ENCODE measurements around the gene HMMR. TPM values are rescaled to one million over a fixed set of nuclear protein-coding genes. Genes with fewer than 3 reads are reported as not detected.
"Not testable (repeated sequence)": the region's sequence is repeated elsewhere in the genome, so short reads cannot be mapped to it uniquely, and the experiment has no call there.

The HMMR gene
- total and polyA plus RNA-seq, 2 donors from 2014 or later: 0.58 to 0.91 TPM

DNA sequence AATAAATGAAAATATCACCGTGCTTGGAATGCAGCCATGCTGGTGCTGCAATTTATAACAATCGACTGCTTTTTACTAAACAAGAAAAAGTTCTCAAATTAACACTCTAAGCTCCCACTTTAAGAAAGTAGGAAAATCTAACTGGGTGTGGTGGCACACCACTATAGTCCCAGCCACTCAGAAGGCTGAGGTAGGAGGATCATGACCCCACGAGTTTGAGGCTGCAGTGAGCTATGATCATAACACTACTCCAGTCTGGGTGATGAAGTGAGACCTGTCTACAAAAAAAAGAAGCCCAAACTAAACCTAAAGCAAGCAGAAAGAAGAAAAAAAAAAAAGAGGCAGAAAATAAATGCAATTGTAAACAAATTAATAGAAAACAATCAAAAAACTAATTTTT lies 12.6 kb upstream of the HMMR start:
- Histone ChIP-seq H3K36me3 (ENCODE audit: control insufficient read depth in 2 of 3, insufficient read depth in 3 of 3, low read length in 3 of 3) (peaks cover 11 to 49% (median 13%) of the 10 kb centered on the region in 3 donors), H3K27me3 (ENCODE audit: control insufficient read depth, insufficient read depth, low read length) (no peaks in the 10 kb centered on the region), H3K9ac (ENCODE audit: low read length in 3 of 3) (no peak overlapping the region), H3K27ac (ENCODE audit: low read depth in 2 of 2, low read length in 2 of 2) (no peak overlapping the region), H3K9me3 (ENCODE audit: control insufficient read depth in 2 of 3, insufficient read depth in 1 of 3, low read length in 3 of 3) (no peaks in the 10 kb centered on the region), H3K4me1 (ENCODE audit: control insufficient read depth in 2 of 3, insufficient read depth in 2 of 3, low read depth in 1 of 3, low read length in 3 of 3) (no peaks in the 10 kb centered on the region), H3K4me3 (ENCODE audit: low read length in 3 of 3) (no peak overlapping the region)
- no peak for FAIRE-seq
- intact Hi-C loops (cut with DNase I): no loop called here
- DNase-seq: no peak
- TF ChIP-seq, protein P1, sequence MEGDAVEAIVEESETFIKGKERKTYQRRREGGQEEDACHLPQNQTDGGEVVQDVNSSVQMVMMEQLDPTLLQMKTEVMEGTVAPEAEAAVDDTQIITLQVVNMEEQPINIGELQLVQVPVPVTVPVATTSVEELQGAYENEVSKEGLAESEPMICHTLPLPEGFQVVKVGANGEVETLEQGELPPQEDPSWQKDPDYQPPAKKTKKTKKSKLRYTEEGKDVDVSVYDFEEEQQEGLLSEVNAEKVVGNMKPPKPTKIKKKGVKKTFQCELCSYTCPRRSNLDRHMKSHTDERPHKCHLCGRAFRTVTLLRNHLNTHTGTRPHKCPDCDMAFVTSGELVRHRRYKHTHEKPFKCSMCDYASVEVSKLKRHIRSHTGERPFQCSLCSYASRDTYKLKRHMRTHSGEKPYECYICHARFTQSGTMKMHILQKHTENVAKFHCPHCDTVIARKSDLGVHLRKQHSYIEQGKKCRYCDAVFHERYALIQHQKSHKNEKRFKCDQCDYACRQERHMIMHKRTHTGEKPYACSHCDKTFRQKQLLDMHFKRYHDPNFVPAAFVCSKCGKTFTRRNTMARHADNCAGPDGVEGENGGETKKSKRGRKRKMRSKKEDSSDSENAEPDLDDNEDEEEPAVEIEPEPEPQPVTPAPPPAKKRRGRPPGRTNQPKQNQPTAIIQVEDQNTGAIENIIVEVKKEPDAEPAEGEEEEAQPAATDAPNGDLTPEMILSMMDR (IDR thresholded peaks at IDR 0.05; ENCODE audit: borderline replicate concordance, extremely low read depth, insufficient read depth): no peak

DNA sequence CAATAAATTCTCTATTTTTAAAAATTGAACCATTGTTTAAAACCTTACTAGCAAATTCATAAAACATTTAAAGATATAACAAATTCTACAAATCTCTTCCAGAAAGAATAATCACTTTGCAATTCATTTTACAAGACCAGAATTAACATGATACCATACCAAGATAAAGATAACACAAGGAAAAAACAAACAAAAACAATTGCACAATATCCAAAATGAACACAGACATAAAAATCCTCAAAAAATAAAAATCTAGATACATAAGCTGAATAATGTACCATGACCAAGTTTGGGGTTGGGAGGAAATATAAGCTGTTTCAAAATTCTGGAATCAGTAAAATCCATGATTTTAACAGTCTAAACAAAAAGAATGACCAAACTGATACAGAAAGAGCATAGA lies 11.9 kb upstream of the HMMR start:
- Histone ChIP-seq H3K27ac (ENCODE audit: low read depth in 2 of 2, low read length in 2 of 2) (no peak overlapping the region), H3K36me3 (ENCODE audit: control insufficient read depth in 2 of 3, insufficient read depth in 3 of 3, low read length in 3 of 3) (peaks cover 11 to 46% (median 13%) of the 10 kb centered on the region in 3 donors), H3K27me3 (ENCODE audit: control insufficient read depth, insufficient read depth, low read length) (no peaks in the 10 kb centered on the region), H3K4me3 (ENCODE audit: low read length in 3 of 3) (no peak overlapping the region), H3K9ac (ENCODE audit: low read length in 3 of 3) (no peak overlapping the region), H3K4me1 (ENCODE audit: control insufficient read depth in 2 of 3, insufficient read depth in 2 of 3, low read depth in 1 of 3, low read length in 3 of 3) (no peaks in the 10 kb centered on the region), H3K9me3 (ENCODE audit: control insufficient read depth in 2 of 3, insufficient read depth in 1 of 3, low read length in 3 of 3) (no peaks in the 10 kb centered on the region)
- FAIRE-seq: peak; percentile 19
- intact Hi-C loops (cut with DNase I): no loop called here
- TF ChIP-seq, protein P1 (IDR thresholded peaks at IDR 0.05; ENCODE audit: borderline replicate concordance, extremely low read depth, insufficient read depth): no peak
- DNase-seq: no peak

DNA sequence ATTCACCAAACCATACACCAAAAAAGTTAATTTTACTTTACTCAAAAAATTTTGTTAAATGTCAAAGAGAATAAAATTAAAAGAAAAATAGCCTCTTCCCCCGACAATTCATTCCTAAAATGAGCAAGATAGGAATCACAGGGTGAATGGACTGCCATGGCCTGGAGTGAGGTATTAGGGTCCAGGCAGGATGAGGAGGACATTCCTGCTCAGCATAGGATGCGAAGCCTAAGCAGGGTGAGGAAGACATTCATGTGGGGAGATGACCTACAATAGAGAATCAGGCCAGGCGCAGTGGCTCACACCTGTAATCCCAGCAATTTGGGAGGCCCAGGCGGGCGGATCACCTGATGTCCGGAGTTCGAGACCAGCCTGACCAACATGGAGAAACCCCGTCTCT lies 8.9 kb upstream of the HMMR start:
- DNase-seq: no peak
- intact Hi-C loops (cut with DNase I): no loop called here
- Histone ChIP-seq H3K4me3 (ENCODE audit: low read length in 3 of 3) (no peak overlapping the region), H3K4me1 (ENCODE audit: control insufficient read depth in 2 of 3, insufficient read depth in 2 of 3, low read depth in 1 of 3, low read length in 3 of 3) (no peaks in the 10 kb centered on the region), H3K9me3 (ENCODE audit: control insufficient read depth in 2 of 3, insufficient read depth in 1 of 3, low read length in 3 of 3) (no peaks in the 10 kb centered on the region), H3K27me3 (ENCODE audit: control insufficient read depth, insufficient read depth, low read length) (no peaks in the 10 kb centered on the region), H3K27ac (ENCODE audit: low read depth in 2 of 2, low read length in 2 of 2) (no peak overlapping the region), H3K9ac (ENCODE audit: low read length in 3 of 3) (no peak overlapping the region), H3K36me3 (ENCODE audit: control insufficient read depth in 2 of 3, insufficient read depth in 3 of 3, low read length in 3 of 3) (peaks cover 7 to 22% (median 10%) of the 10 kb centered on the region in 3 donors)
- TF ChIP-seq, protein P1 (IDR thresholded peaks at IDR 0.05; ENCODE audit: borderline replicate concordance, extremely low read depth, insufficient read depth): no peak
- FAIRE-seq: no peak

DNA sequence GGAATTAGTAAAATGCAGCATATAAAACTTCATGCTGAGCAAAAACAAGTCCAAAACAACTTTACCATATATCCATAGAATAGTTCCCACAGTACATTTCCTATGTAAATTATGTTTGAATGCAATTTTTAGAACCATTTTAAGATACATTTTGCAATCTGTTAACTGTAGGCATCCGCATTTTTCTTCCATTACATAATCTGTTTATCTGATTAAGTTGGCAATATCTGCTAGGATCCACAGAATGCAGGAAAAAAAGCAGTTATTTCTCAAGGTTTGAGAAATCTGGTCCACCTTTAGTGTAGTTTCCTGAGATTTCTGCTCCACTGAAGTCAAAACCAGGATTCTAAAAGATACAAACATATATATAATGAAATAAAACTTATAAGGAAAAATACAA lies 6.7 kb upstream of the HMMR start:
- Histone ChIP-seq H3K36me3 (ENCODE audit: control insufficient read depth in 2 of 3, insufficient read depth in 3 of 3, low read length in 3 of 3) (peaks cover 2 to 4% (median 3%) of the 10 kb centered on the region in 3 donors), H3K4me1 (ENCODE audit: control insufficient read depth in 2 of 3, insufficient read depth in 2 of 3, low read depth in 1 of 3, low read length in 3 of 3) (no peaks in the 10 kb centered on the region), H3K4me3 (ENCODE audit: low read length in 3 of 3) (no peak overlapping the region), H3K27ac (ENCODE audit: low read depth in 2 of 2, low read length in 2 of 2) (no peak overlapping the region), H3K9ac (ENCODE audit: low read length in 3 of 3) (no peak overlapping the region), H3K27me3 (ENCODE audit: control insufficient read depth, insufficient read depth, low read length) (no peaks in the 10 kb centered on the region), H3K9me3 (ENCODE audit: control insufficient read depth in 2 of 3, insufficient read depth in 1 of 3, low read length in 3 of 3) (no peaks in the 10 kb centered on the region)
- TF ChIP-seq, protein P1 (IDR thresholded peaks at IDR 0.05; ENCODE audit: borderline replicate concordance, extremely low read depth, insufficient read depth): no peak
- FAIRE-seq (peak; percentile 21), DNase-seq (no peak)
- intact Hi-C loops (cut with DNase I): no loop called here

DNA sequence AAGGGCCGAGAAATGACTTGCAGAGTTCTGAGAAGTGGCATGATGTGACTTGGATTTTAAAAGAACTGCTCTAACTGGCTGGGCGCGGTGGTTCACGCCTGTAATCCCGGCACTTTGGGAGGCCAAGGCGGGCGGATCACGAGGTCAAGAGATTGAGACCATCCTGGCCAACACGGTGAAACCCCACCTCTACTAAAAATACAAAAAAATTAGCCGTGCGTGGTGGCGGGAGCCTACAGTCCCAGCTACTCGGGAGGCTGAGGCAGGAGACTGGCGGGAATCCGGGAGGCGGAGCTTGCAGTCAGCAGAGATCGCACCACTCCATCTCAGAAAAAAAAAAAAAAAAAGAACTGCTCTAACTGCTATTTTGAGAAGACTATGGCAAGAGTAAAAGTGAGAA lies 5.0 kb upstream of the HMMR start:
- H3K36me3 ChIP-seq (ENCODE audit: control insufficient read depth in 2 of 3, insufficient read depth in 3 of 3, low read length in 3 of 3); DNase-seq; H3K9ac ChIP-seq (ENCODE audit: low read length in 3 of 3); H3K27ac ChIP-seq (ENCODE audit: low read depth in 2 of 2, low read length in 2 of 2); FAIRE-seq; H3K9me3 ChIP-seq (ENCODE audit: control insufficient read depth in 2 of 3, insufficient read depth in 1 of 3, low read length in 3 of 3); H3K4me1 ChIP-seq (ENCODE audit: control insufficient read depth in 2 of 3, insufficient read depth in 2 of 3, low read depth in 1 of 3, low read length in 3 of 3); H3K4me3 ChIP-seq (ENCODE audit: low read length in 3 of 3); intact Hi-C loops (cut with DNase I); H3K27me3 ChIP-seq (ENCODE audit: control insufficient read depth, insufficient read depth, low read length): not testable (repeated sequence)

All from kidney (tissue), 14 donors.